HepG2 (cell line): Measurements from ENCODE around the gene ATP6V0E2. TPM values are rescaled to one million over a fixed set of nuclear protein-coding genes. Genes with fewer than 3 reads are reported as not detected.

ENCODE experiments used
- ATAC-seq: fragments of 200-7000 bp; cut with Tn5 transposase; 3 replicates; pipeline ENCODE4 v1.9.1; 2020; ENCODE audit warnings: mild to moderate bottlenecking, moderate library complexity
- BruUV-seq: library from RNA; stranded (reverse); fragments of 400-500 nt; replicated peaks from 2 replicates; lab custom pipeline; 2021; lab: Mats Ljungman, UMichigan
- CTCF ChIA-PET: fragments of 300-600 bp; formaldehyde crosslinking; extraction: SDS; loops from one replicate; lab custom pipeline; 2021; ENCODE audit warnings: low total read pairs, inconsistent platforms, low intra/inter-chr PET ratio; lab: Yijun Ruan, JAX
- POLR2A ChIA-PET: fragments of 350-600 bp; sonication (Branson Sonifier 250); formaldehyde crosslinking; loops from one replicate; lab custom pipeline; 2020; ENCODE audit warnings: antibody characterized with exemption, inconsistent platforms; lab: Yijun Ruan, JAX
- DNase-seq: peaks from one replicate; pipeline ENCODE4 v3.0.0-alpha.2; 2015; ENCODE audit warnings: low spot score
- FAIRE-seq: peaks from 3 replicates; lab custom pipeline; 2011; peaks lifted over from hg19 to GRCh38; lab: Jason Lieb, UNC
- H2AFZ ChIP-seq: one replicate; pipeline ENCODE4 v1.6.1; 2011; ENCODE audit warnings: low read length, inconsistent platforms
- H3K27ac ChIP-seq: fragments of 300-600 bp; 3 replicates; pipeline ENCODE4 v1.8.0; 2011; ENCODE audit warnings: mixed run types, mild to moderate bottlenecking, mixed read lengths, low read length, inconsistent platforms; ENCODE audit not compliant: insufficient read depth; ENCODE audit errors: extremely low read length
- H3K27me3 ChIP-seq, 2 experiments: fragments of 200-600 bp in 1 of 2; 2 replicates in 1 of 2; 3 replicates in 1 of 2; pipeline versions ENCODE4 v1.6.0 to v1.8.0; 2011; ENCODE audit warnings: low read length in 2 of 2, mild to moderate bottlenecking in 2 of 2, moderate library complexity in 2 of 2, inconsistent platforms in 1 of 2; ENCODE audit not compliant: insufficient read depth in 2 of 2, control insufficient read depth in 1 of 2
- H3K36me3 ChIP-seq, 2 experiments: fragments of 200-600 bp in 1 of 2; replicated peaks in 1 of 2; 2 replicates in 1 of 2; 3 replicates in 1 of 2; pipeline versions ENCODE4 v1.5.1 to v1.8.0; 2011; ENCODE audit warnings: low read length in 2 of 2, inconsistent platforms in 1 of 2; ENCODE audit not compliant: insufficient read depth in 2 of 2, control insufficient read depth in 1 of 2
- H3K4me1 ChIP-seq: 2 replicates; pipeline ENCODE4 v1.5.1; 2012; ENCODE audit warnings: low read length, inconsistent platforms; ENCODE audit not compliant: insufficient read depth
- H3K4me2 ChIP-seq: 2 replicates; pipeline ENCODE4 v1.6.0; 2011; ENCODE audit warnings: low read depth, low read length, inconsistent platforms
- H3K4me3 ChIP-seq, 3 experiments: fragments of 200-600 bp in 1 of 3; sonication (generic), shearing (Covaris generic) in 1 of 3; replicated peaks in 1 of 3; 2 replicates each; pipeline ENCODE4 v1.5.1; 2011 to 2016; ENCODE audit warnings: low read length in 3 of 3, inconsistent platforms in 2 of 3, low read depth in 2 of 3, mild to moderate bottlenecking in 2 of 3, control low read depth in 1 of 3, mixed read lengths in 1 of 3; ENCODE audit not compliant: insufficient read depth in 1 of 3
- H3K79me2 ChIP-seq: one replicate; pipeline ENCODE4 v1.6.1; 2011; ENCODE audit warnings: low read length, inconsistent platforms; ENCODE audit not compliant: insufficient read depth
- H3K9ac ChIP-seq: 2 replicates; pipeline ENCODE4 v1.6.0; 2011; ENCODE audit warnings: mild to moderate bottlenecking, low read depth, low read length, inconsistent platforms; ENCODE audit not compliant: insufficient read depth
- H3K9me3 ChIP-seq: 2 replicates; pipeline ENCODE4 v1.5.1; 2012; ENCODE audit warnings: mild to moderate bottlenecking, low read length
- H4K20me1 ChIP-seq: 2 replicates; pipeline ENCODE4 v1.6.0; 2011; ENCODE audit warnings: inconsistent platforms, mild to moderate bottlenecking, low read length, moderate library complexity; ENCODE audit not compliant: insufficient read depth
- ATF7 ChIP-seq, 2 experiments: fragments of 450-650 bp in 1 of 2; sonication (generic) in 1 of 2; formaldehyde crosslinking in 1 of 2; IDR thresholded peaks; 2 replicates each; pipeline versions ENCODE4 v1.4.0 to v1.6.1; 2016 to 2020; ENCODE audit warnings: antibody characterized with exemption in 1 of 2, mild to moderate bottlenecking in 1 of 2, missing genetic modification reagents in 1 of 2
- CBX2 ChIP-seq, 2 experiments: fragments of 200-600 bp in 1 of 2; sonication (generic); formaldehyde crosslinking in 1 of 2; IDR thresholded peaks; 2 replicates each; pipeline versions ENCODE4 v1.7.0 to v1.8.1; 2018 to 2022; ENCODE audit warnings: low read depth in 2 of 2, low read length in 1 of 2, mild to moderate bottlenecking in 1 of 2, missing genetic modification reagents in 1 of 2
- CREB1 ChIP-seq, 2 experiments: fragments of 450-650 bp in 1 of 2; IDR thresholded peaks; 2 replicates each; pipeline ENCODE4 v1.6.1; 2016 to 2017; ENCODE audit warnings: control low read depth in 1 of 2, mild to moderate bottlenecking in 1 of 2, missing compliant biosample characterization in 1 of 2, missing genetic modification characterization in 1 of 2
- DR1 ChIP-seq: sonication (generic); formaldehyde crosslinking; IDR thresholded peaks from 2 replicates; pipeline ENCODE4 v1.8.0; 2021; ENCODE audit warnings: mild to moderate bottlenecking, missing genetic modification reagents, inconsistent platforms
- ZBTB42 ChIP-seq: sonication (generic); formaldehyde crosslinking; IDR thresholded peaks from 2 replicates; pipeline ENCODE4 v1.5.0; 2020; ENCODE audit warnings: mild to moderate bottlenecking, missing genetic modification reagents
- ZNF878 ChIP-seq: sonication (generic); formaldehyde crosslinking; IDR thresholded peaks from 2 replicates; pipeline ENCODE4 v1.8.1; 2023; ENCODE audit warnings: mild to moderate bottlenecking, missing genetic modification reagents, moderate library complexity
- WGBS: methylation state at CpG from one replicate; pipeline ENCODE4 v1.1.6; 2017; ENCODE audit warnings: low lambda C conversion rate; 5-methylcytosine and 5-hydroxymethylcytosine counted together
- in situ Hi-C: cut with HindIII; loops from 2 replicates; pipeline ENCODE4 v1.10.0; 2017; ENCODE audit warnings: low pct_unique_long_range_greater_than_20kb; ENCODE audit not compliant: extremely low pct_ligation_motif_present
- intact Hi-C: fragments of 100-400 bp; cut with micrococcal nuclease; formaldehyde crosslinking; loops from one replicate; pipeline ENCODE4 v1.10.0; 2022; ENCODE audit not compliant: unreplicated experiment
- polyA plus RNA-seq, 8 experiments: library from polyadenylated mRNA; depleted of rRNA in 3 of 8; stranded (reverse) in 7 of 8; unstranded in 1 of 8; fragments of >200 nt; fragmentation: Illumina TruSeq in 4 of 8; extraction: Trizol in 4 of 8; gene quantifications; 2 replicates each; pipeline versions ENCODE4 v1.2.1 to v1.2.3, GENCODE V29; 2011 to 2016; ENCODE audit warnings: low read depth in 4 of 8, missing spikeins in 1 of 8, mixed read lengths in 1 of 8; ENCODE audit not compliant: insufficient read depth in 1 of 8
- total RNA-seq, 5 experiments: library from RNA; depleted of rRNA; stranded (reverse); fragments of >200 nt; fragmentation: Illumina TruSeq; extraction: Trizol; gene quantifications; 2 replicates each; pipeline ENCODE4 v1.2.3, GENCODE V29; 2016; ENCODE audit warnings: low read depth in 1 of 5
- TF ChIP-seq, protein P1 (sequence below): sonication (generic); formaldehyde crosslinking; IDR thresholded peaks from 2 replicates; pipeline ENCODE4 v1.4.0; 2020; ENCODE audit warnings: missing genetic modification reagents
- TF ChIP-seq, protein P2 (sequence below): sonication (generic); formaldehyde crosslinking; conservative IDR thresholded peaks from 2 replicates; pipeline ENCODE4 v1.4.0; 2020; ENCODE audit warnings: missing genetic modification reagents

ATP6V0E2 gene
- total and polyA plus RNA-seq, 2 of the 13 experiments (the other 11 are each of a cell fraction or from before 2014, with no cell fraction given): 36.8 to 203 TPM

DNA sequence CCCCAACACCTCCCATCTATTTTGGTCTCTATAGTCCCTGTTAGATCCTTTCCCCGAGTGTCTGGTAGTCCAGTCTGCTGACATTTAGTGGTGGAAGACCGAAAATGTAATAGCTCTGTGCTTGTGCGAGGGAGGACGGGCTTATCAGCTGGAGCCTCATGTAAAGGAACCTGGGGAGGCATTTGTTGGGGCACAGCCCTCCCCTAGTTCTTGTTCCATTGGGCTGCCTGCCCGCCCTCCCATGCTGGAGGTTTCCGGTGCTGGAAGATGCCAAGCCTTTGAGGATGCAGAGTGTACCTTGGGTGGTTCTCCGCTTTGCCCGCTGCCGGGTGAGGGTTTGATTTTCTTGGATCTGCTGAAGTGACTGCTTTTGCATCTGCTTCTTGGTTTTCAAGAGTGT is 30.2 kb upstream of the ATP6V0E2 start:
- H4K20me1 ChIP-seq: no peaks in the 10 kb centered on the region
- peaks cover 0 to 13% of the 10 kb centered on the region in 2 experiments; a peak in 1 of 5 replicates for H3K27me3 ChIP-seq
- H3K27ac ChIP-seq: no peak overlapping the region
- TF ChIP-seq, protein P1, sequence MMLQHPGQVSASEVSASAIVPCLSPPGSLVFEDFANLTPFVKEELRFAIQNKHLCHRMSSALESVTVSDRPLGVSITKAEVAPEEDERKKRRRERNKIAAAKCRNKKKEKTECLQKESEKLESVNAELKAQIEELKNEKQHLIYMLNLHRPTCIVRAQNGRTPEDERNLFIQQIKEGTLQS (CRISPR knock-in tag): no peak
- TF ChIP-seq CBX2 (IDR thresholded peaks at IDR 0.05; ENCODE audit: low read depth, low read length) (no peak), CBX2 (CRISPR knock-in tag; IDR thresholded peaks at IDR 0.05; ENCODE audit: low read depth) (no peak), ZNF878 (CRISPR knock-in tag) (no peak), DR1 (CRISPR knock-in tag) (no peak), ZBTB42 (CRISPR knock-in tag) (no peak)
- H3K4me2 ChIP-seq: no peak overlapping the region
- no peaks in the 10 kb centered on the region for H3K36me3 ChIP-seq
- WGBS: 64% methylated on average over 9 of the region's 9 CpGs
- H3K79me2 ChIP-seq: peaks cover 2% of the 10 kb centered on the region
- no TSS peak for BruUV-seq
- no peak overlapping the region for H3K9ac ChIP-seq
- ChIA-PET POLR2A (no interaction called here), CTCF (no interaction called here)
- no peak for FAIRE-seq
- DNase-seq: no peak
- no peak overlapping the region for H2AFZ ChIP-seq
- peaks cover 10% of the 10 kb centered on the region for H3K4me1 ChIP-seq
- intact Hi-C loops (no loop called here), in situ Hi-C loops (no loop called here)
- no peak overlapping the region for H3K4me3 ChIP-seq
- H3K9me3 ChIP-seq: no peaks in the 10 kb centered on the region
- no peak for ATAC-seq

DNA sequence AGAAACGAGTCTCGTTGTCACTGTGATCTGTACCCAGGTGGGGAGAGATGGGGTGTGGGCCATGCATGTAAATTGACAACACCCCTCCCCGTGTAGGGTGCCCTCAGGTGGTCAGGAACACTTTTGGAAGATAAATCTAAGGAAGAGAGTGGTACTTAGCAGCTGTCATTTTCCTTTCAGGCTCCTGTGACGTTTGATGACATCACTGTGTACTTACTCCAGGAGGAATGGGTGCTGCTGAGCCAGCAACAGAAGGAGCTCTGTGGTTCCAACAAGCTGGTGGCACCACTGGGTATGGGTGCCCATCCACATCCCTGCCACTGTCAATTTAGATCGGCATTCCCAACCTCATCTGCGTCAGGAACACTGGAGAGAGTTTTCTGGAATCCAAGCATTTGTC is 29.3 kb upstream of the ATP6V0E2 start:
- H4K20me1 ChIP-seq: no peaks in the 10 kb centered on the region
- WGBS: 36% methylated on average over 6 of the region's 6 CpGs
- no peak overlapping the region for H2AFZ ChIP-seq
- FAIRE-seq (no peak), ATAC-seq (no peak), DNase-seq (no peak)
- TF ChIP-seq CREB1 (IDR thresholded peaks at IDR 0.05) (peak; percentile 71), CREB1 (CRISPR knock-in tag; IDR thresholded peaks at IDR 0.05) (no peak), ATF7 (IDR thresholded peaks at IDR 0.05) (peak; percentile 52; the same call in 1 of the 2 replicates), ATF7 (CRISPR knock-in tag; IDR thresholded peaks at IDR 0.05) (no peak)
- TF ChIP-seq, protein P2, sequence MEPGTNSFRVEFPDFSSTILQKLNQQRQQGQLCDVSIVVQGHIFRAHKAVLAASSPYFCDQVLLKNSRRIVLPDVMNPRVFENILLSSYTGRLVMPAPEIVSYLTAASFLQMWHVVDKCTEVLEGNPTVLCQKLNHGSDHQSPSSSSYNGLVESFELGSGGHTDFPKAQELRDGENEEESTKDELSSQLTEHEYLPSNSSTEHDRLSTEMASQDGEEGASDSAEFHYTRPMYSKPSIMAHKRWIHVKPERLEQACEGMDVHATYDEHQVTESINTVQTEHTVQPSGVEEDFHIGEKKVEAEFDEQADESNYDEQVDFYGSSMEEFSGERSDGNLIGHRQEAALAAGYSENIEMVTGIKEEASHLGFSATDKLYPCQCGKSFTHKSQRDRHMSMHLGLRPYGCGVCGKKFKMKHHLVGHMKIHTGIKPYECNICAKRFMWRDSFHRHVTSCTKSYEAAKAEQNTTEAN: no peak
- CTCF ChIA-PET: no interaction called here
- peaks cover 0 to 13% of the 10 kb centered on the region in 2 experiments; a peak in 1 of 5 replicates for H3K27me3 ChIP-seq
- in situ Hi-C loops (no loop called here), intact Hi-C loops (no loop called here)
- H3K4me3 ChIP-seq: no peak overlapping the region
- peaks cover 4% of the 10 kb centered on the region for H3K4me1 ChIP-seq
- no peak overlapping the region for H3K4me2 ChIP-seq
- H3K36me3 ChIP-seq: no peaks in the 10 kb centered on the region
- POLR2A ChIA-PET: no interaction called here
- H3K9me3 ChIP-seq: no peaks in the 10 kb centered on the region
- H3K79me2 ChIP-seq: peaks cover 1% of the 10 kb centered on the region
- no peak overlapping the region for H3K27ac ChIP-seq
- no peak overlapping the region for H3K9ac ChIP-seq
- no TSS peak for BruUV-seq
